Measurements from ENCODE around the gene EXOSC5. TPM values are rescaled to one million over a fixed set of nuclear protein-coding genes. Genes with fewer than 3 reads are reported as not detected.
A peak's percentile ranks its signal among the peaks of the same experiment; 100 is the strongest.

Gene EXOSC5
- total and polyA plus RNA-seq, 2 donors (not counting 1 experiment from before 2014, with no cell fraction given): 14.1 to 41.4 TPM

DNA sequence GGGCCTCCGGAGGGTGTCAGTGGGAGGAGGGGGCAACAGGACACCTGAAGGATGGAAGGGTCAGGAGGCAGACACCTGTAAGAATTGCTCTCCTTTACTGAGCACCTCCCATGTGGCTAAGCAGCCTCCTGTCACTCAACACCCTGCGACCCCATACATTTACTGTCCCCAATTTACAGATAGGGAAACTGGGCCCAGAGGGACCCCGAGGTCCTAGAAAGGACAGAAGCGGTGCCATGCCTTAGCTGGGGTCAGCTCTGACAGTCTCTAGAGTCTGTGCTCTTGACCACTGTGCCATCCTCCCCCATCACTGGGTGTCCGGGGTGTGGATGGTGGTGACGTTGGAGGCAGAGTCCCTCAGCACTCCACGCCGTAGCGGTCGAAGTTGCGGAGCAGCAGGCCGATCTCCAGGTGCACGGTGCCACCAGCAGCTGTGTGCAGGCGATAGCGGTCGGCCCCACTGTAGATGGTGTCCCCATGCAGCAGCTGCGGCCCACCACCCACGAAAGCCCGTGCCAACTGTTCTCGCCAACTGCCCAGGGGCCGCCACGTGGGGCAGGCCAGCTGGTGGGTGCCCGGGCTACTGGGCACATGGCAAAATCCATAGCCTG, 42.7 kb downstream of the EXOSC5 start:
- no peaks in the 10 kb centered on the region for H3K27me3 Mint-ChIP-seq
- Histone ChIP-seq H3K4me2 (replicated peaks; ENCODE audit: low read depth, low read length, poor library complexity, severe bottlenecking) (peak overlapping the region; percentile 95), H3K79me2 (ENCODE audit: control insufficient read depth, insufficient read depth, low read length) (peaks cover 41% of the 10 kb centered on the region), H3K9me3 (ENCODE audit: control extremely low read depth in 1 of 3, control insufficient read depth in 2 of 3, insufficient read depth in 1 of 3, low read length in 2 of 3) (no peaks in the 10 kb centered on the region), H3K27ac (ENCODE audit: low read length in 2 of 2) (peak overlapping the region; percentile 51 to 71), H4K20me1 (ENCODE audit: control insufficient read depth, insufficient read depth, low read length, poor library complexity, severe bottlenecking) (peaks cover 42% of the 10 kb centered on the region), H3K27me3 (replicated peaks in 1 of 4; ENCODE audit: control extremely low read depth in 1 of 4, control insufficient read depth in 3 of 4, insufficient read depth in 4 of 4, low read length in 3 of 4) (no peaks in the 10 kb centered on the region), H3K9ac (ENCODE audit: low read length) (no peak overlapping the region), H2AFZ (ENCODE audit: insufficient read depth, low read depth, low read length, poor library complexity, severe bottlenecking) (peak overlapping the region; percentile 66), H3K4me1 (ENCODE audit: control insufficient read depth in 2 of 2, insufficient read depth in 2 of 2, low read length in 2 of 2) (peaks cover 19 to 23% of the 10 kb centered on the region in 2 donors), H3K36me3 (replicated peaks in 1 of 2; ENCODE audit: control extremely low read depth in 1 of 2, control insufficient read depth in 1 of 2, extremely low read depth in 1 of 2, insufficient read depth in 2 of 2, low read length in 1 of 2) (peaks cover 0 to 5% of the 10 kb centered on the region in 2 experiments), H3K4me3 (ENCODE audit: control extremely low read depth in 1 of 5, extremely low read depth in 1 of 5, insufficient read depth in 1 of 5, low read depth in 2 of 5, low read length in 4 of 5) (peak overlapping the region in 1 of 5 experiments; percentile 12)
- H3K27ac Mint-ChIP-seq: peak overlapping the region; percentile 83
- H3K9me3 Mint-ChIP-seq (ENCODE audit: insufficient read depth): no peaks in the 10 kb centered on the region
- intact Hi-C loops (cut with micrococcal nuclease): loop anchor here (1.0 kb wide), 2 partner anchors 10 to 46 kb away; partner anchors contain the start of gene B9D2
- peaks cover 36% of the 10 kb centered on the region for H3K4me1 Mint-ChIP-seq
- ATAC-seq (ENCODE audit: low read depth) (no peak), DNase-seq (peak; percentile 56)
- POLR2A ChIA-PET: interaction anchor here (1.2 to 5.0 kb wide), 2 partner anchors 10 to 27 kb away, joined by 4 to 69 read pairs; partner anchors contain the start of gene B9D2
- H3K4me3 Mint-ChIP-seq: peak overlapping the region; percentile 33
- no peak for TF ChIP-seq EZH2 (IDR thresholded peaks at IDR 0.05; ENCODE audit: borderline replicate concordance, insufficient read depth, low read depth, low read length, poor library complexity, severe bottlenecking)
- TF ChIP-seq, protein P1, sequence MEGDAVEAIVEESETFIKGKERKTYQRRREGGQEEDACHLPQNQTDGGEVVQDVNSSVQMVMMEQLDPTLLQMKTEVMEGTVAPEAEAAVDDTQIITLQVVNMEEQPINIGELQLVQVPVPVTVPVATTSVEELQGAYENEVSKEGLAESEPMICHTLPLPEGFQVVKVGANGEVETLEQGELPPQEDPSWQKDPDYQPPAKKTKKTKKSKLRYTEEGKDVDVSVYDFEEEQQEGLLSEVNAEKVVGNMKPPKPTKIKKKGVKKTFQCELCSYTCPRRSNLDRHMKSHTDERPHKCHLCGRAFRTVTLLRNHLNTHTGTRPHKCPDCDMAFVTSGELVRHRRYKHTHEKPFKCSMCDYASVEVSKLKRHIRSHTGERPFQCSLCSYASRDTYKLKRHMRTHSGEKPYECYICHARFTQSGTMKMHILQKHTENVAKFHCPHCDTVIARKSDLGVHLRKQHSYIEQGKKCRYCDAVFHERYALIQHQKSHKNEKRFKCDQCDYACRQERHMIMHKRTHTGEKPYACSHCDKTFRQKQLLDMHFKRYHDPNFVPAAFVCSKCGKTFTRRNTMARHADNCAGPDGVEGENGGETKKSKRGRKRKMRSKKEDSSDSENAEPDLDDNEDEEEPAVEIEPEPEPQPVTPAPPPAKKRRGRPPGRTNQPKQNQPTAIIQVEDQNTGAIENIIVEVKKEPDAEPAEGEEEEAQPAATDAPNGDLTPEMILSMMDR (IDR thresholded peaks at IDR 0.05): peak; percentile 50
- 94% methylated on average over 20 of the region's 23 CpGs for WGBS (ENCODE audit: insufficient coverage)
- CTCF ChIA-PET: interaction anchor here (0.6 to 7.6 kb wide), 9 partner anchors 10 to 221 kb away, joined by 3 to 130 read pairs (median 4); partner anchors contain the start of genes B9D2, CCDC97, CEACAM21 and DMAC2
